HG02884 (cell line): ENCODE data around the gene SCG3.
"Not testable (repeated sequence)": the region's sequence is repeated elsewhere in the genome, so short reads cannot be mapped to it uniquely, and the experiment has no call there.

Experiments
- ATAC-seq: cut with Tn5 transposase; IDR thresholded peaks from one replicate; pipeline ENCODE4 v1.9.1; 2021; ENCODE audit warnings: mild to moderate bottlenecking, moderate library complexity; ENCODE audit not compliant: unreplicated experiment

Gene SCG3

GRCh38 chr15:51681303-51681963, at the start of gene SCG3:
TSS of gene SCG3 (plus strand) at chr15:51681503. CDS start at chr15:51681756, 253 bp downstream.
- no peak for ATAC-seq

GRCh38 chr15:51634591-51635198, 46.6 kb upstream of the SCG3 start:
- no peak for ATAC-seq

GRCh38 chr15:51641490-51642130, 39.7 kb upstream of the SCG3 start:
- no peak for ATAC-seq

- no peak for ATAC-seq
These were observed 38.6 kb upstream of the SCG3 start for GRCh38 chr15:51642696-51643095.

GRCh38 chr15:51647128-51647562, 34.2 kb upstream of the SCG3 start:
- no peak for ATAC-seq

- ATAC-seq: not testable (repeated sequence)
These were observed 33.2 kb upstream of the SCG3 start for GRCh38 chr15:51648101-51648500.

GRCh38 chr15:51648643-51649042, 32.7 kb upstream of the SCG3 start:
- ATAC-seq: not testable (repeated sequence)

GRCh38 chr15:51649659-51650521, 31.4 kb upstream of the SCG3 start:
- ATAC-seq: no peak

- no peak for ATAC-seq
These were observed 29.1 kb upstream of the SCG3 start for GRCh38 chr15:51652084-51652668.

- not testable (repeated sequence) for ATAC-seq
These were observed 25.8 kb upstream of the SCG3 start for GRCh38 chr15:51655401-51656057.

GRCh38 chr15:51658664-51659063, 22.6 kb upstream of the SCG3 start:
- ATAC-seq: no peak

- ATAC-seq: no peak
These were observed 20.2 kb upstream of the SCG3 start for GRCh38 chr15:51661072-51661471.

- no peak for ATAC-seq
These were observed 13.8 kb upstream of the SCG3 start for GRCh38 chr15:51667478-51667877.

GRCh38 chr15:51668446-51668845, 12.9 kb upstream of the SCG3 start:
- no peak for ATAC-seq

- no peak for ATAC-seq
These were observed 11.9 kb upstream of the SCG3 start for GRCh38 chr15:51669381-51669780.

- no peak for ATAC-seq
These were observed 9.1 kb upstream of the SCG3 start for GRCh38 chr15:51672155-51672687.

- no peak for ATAC-seq
These were observed 8.1 kb upstream of the SCG3 start for GRCh38 chr15:51672913-51673857.

GRCh38 chr15:51675234-51675633, 6.1 kb upstream of the SCG3 start:
- no peak for ATAC-seq

GRCh38 chr15:51677021-51677420, 4.3 kb upstream of the SCG3 start:
- ATAC-seq: no peak
